Measurements from ENCODE around the gene GPR31.

GPR31 gene

GRCh38 chr6:167137081-167137480 lies 20.7 kb downstream of the GPR31 start:
- no peak for DNase-seq

GRCh38 chr6:167136376-167136775 lies 21.4 kb downstream of the GPR31 start:
- DNase-seq = no peak

GRCh38 chr6:167134448-167135328 lies 23.1 kb downstream of the GPR31 start:
- DNase-seq = no peak

GRCh38 chr6:167130712-167131684 lies 26.8 kb downstream of the GPR31 start:
- DNase-seq = no peak

- no peak for DNase-seq
Observed at GRCh38 chr6:167130008-167130677, 27.6 kb downstream of the GPR31 start.

- DNase-seq = no peak
Observed at GRCh38 chr6:167129562-167129961, 28.2 kb downstream of the GPR31 start.

- no peak for DNase-seq
Observed at GRCh38 chr6:167129159-167129558, 28.6 kb downstream of the GPR31 start.

GRCh38 chr6:167127785-167128531 lies 29.8 kb downstream of the GPR31 start:
- no peak for DNase-seq

- no peak for DNase-seq
Observed at GRCh38 chr6:167125855-167126349, 31.9 kb downstream of the GPR31 start.

- DNase-seq = no peak
Observed at GRCh38 chr6:167125410-167125809, 32.4 kb downstream of the GPR31 start.

GRCh38 chr6:167124753-167125152 lies 33.0 kb downstream of the GPR31 start:
- no peak for DNase-seq

- no peak for DNase-seq
Observed at GRCh38 chr6:167122827-167123657, 34.7 kb downstream of the GPR31 start, which contains the start of gene CCR6. Gene CCR6 (plus strand): TSS chr6:167123096. CDS start chr6:167136135, 13,039 bp downstream.

GRCh38 chr6:167122041-167122826 lies 35.5 kb downstream of the GPR31 start:
- no peak for DNase-seq

- DNase-seq = no peak
Observed at GRCh38 chr6:167121335-167121841, 36.4 kb downstream of the GPR31 start.

GRCh38 chr6:167120583-167120903 lies 37.2 kb downstream of the GPR31 start:
- DNase-seq = no peak

GRCh38 chr6:167119670-167120582 lies 37.9 kb downstream of the GPR31 start:
- DNase-seq = no peak

- no peak for DNase-seq
Observed at GRCh38 chr6:167118839-167119238, 38.9 kb downstream of the GPR31 start.

GRCh38 chr6:167118006-167118405 lies 39.8 kb downstream of the GPR31 start:
- DNase-seq = no peak

GRCh38 chr6:167116838-167117228 lies 40.9 kb downstream of the GPR31 start:
- DNase-seq = no peak
